Activated T-cell treated with anti-CD3 and anti-CD28 coated beads for 1 hour (primary cell): ENCODE measurements around the gene CHN2.

Experiments used
- DNase-seq: peaks from one replicate; pipeline ENCODE4 v3.0.0-alpha.2; 2020; ENCODE audit warnings: low read depth

Gene CHN2

GRCh38 chr7:29401769-29402168, 207.2 kb downstream of the CHN2 start:
- no peak for DNase-seq

GRCh38 chr7:29405891-29406290, 211.3 kb downstream of the CHN2 start:
- no peak for DNase-seq

GRCh38 chr7:29406366-29406765, 211.8 kb downstream of the CHN2 start:
- DNase-seq: no peak

- DNase-seq: peak; percentile 31
Observed at GRCh38 chr7:29408841-29409243, 214.3 kb downstream of the CHN2 start.

- no peak for DNase-seq
Observed at GRCh38 chr7:29410996-29411395, 216.4 kb downstream of the CHN2 start.

- DNase-seq: no peak
Observed at GRCh38 chr7:29412912-29413311, 218.3 kb downstream of the CHN2 start.

GRCh38 chr7:29413626-29414136, 219.1 kb downstream of the CHN2 start:
- no peak for DNase-seq

GRCh38 chr7:29414216-29414615, 219.6 kb downstream of the CHN2 start:
- DNase-seq: no peak

GRCh38 chr7:29415215-29415614, 220.6 kb downstream of the CHN2 start:
- no peak for DNase-seq

- no peak for DNase-seq
Observed at GRCh38 chr7:29416276-29416937, 221.8 kb downstream of the CHN2 start.

GRCh38 chr7:29416938-29417305, 222.3 kb downstream of the CHN2 start:
- no peak for DNase-seq

GRCh38 chr7:29418056-29418455, 223.5 kb downstream of the CHN2 start:
- DNase-seq: no peak

- DNase-seq: no peak
Observed at GRCh38 chr7:29418651-29419050, 224.1 kb downstream of the CHN2 start.

- DNase-seq: no peak
Observed at GRCh38 chr7:29420011-29420410, 225.4 kb downstream of the CHN2 start.

GRCh38 chr7:29421010-29421956, 226.7 kb downstream of the CHN2 start:
- no peak for DNase-seq

- DNase-seq: no peak
Observed at GRCh38 chr7:29422829-29423228, 228.3 kb downstream of the CHN2 start.

- DNase-seq: no peak
Observed at GRCh38 chr7:29424295-29424983, 229.9 kb downstream of the CHN2 start.

GRCh38 chr7:29424984-29425309, 230.4 kb downstream of the CHN2 start:
- DNase-seq: no peak

GRCh38 chr7:29426587-29426986, 232.0 kb downstream of the CHN2 start:
- DNase-seq: no peak

- DNase-seq: no peak
Observed at GRCh38 chr7:29429401-29429800, 234.8 kb downstream of the CHN2 start.

GRCh38 chr7:29430279-29430949, 235.8 kb downstream of the CHN2 start:
- no peak for DNase-seq

- DNase-seq: no peak
Observed at GRCh38 chr7:29431686-29432085, 237.1 kb downstream of the CHN2 start.
